GM12892 (cell line): ENCODE results near the gene NSRP1.

Experiments
- POLR2A ChIP-seq: IDR thresholded peaks from 2 replicates; pipeline ENCODE4 v1.6.1; 2011; ENCODE audit warnings: low read depth, low read length, control low read depth
- POLR2AphosphoS5 ChIP-seq: IDR thresholded peaks from 2 replicates; pipeline ENCODE4 v1.6.1; 2011; ENCODE audit warnings: low read depth, low read length, control low read depth

- TF ChIP-seq POLR2A, result no peak
- TF ChIP-seq POLR2AphosphoS5, result no peak
Measured at GRCh38 chr17:30173649-30174048, 57.0 kb downstream of the NSRP1 start.
